ENCODE results near the gene CHIT1. TPM values are rescaled to one million over a fixed set of nuclear protein-coding genes. Genes with fewer than 3 reads are reported as not detected.

CHIT1 gene
- total and polyA plus RNA-seq, 2 of the 13 experiments (the other 11 are each of a cell fraction or from before 2014, with no cell fraction given) = not detected

DNA sequence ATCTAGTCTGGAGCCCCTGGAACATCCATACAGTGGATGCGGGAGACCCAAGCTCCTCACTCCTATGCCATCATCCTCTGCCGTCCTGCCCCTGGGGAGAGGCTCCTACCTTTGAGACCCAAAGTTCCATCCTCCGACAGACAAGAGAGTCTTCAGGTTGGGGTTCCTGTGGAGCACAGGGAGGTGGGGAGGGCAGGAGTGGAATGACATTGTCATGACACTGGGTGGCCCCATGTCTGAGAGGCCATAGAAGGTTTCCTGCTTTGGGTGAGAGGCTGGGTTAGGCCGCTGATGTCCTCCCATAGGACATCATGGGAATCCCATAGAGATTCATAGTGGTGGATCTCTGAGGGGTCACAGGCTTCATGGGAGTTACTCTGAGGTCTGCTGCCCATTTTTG, 45.0 kb downstream of the CHIT1 start (continued):
- TF ChIP-seq HOXA9 (CRISPR knock-in tag; IDR thresholded peaks at IDR 0.05; ENCODE audit: borderline replicate concordance) = no peak
- no peak for TF ChIP-seq DPF2 (CRISPR knock-in tag; IDR thresholded peaks at IDR 0.05; ENCODE audit: borderline replicate concordance, low read depth)
- TF ChIP-seq, protein P1, sequence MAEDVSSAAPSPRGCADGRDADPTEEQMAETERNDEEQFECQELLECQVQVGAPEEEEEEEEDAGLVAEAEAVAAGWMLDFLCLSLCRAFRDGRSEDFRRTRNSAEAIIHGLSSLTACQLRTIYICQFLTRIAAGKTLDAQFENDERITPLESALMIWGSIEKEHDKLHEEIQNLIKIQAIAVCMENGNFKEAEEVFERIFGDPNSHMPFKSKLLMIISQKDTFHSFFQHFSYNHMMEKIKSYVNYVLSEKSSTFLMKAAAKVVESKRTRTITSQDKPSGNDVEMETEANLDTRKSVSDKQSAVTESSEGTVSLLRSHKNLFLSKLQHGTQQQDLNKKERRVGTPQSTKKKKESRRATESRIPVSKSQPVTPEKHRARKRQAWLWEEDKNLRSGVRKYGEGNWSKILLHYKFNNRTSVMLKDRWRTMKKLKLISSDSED (CRISPR knock-in tag; IDR thresholded peaks at IDR 0.05) = no peak
- no peak for TF ChIP-seq TMF1 (CRISPR knock-in tag; IDR thresholded peaks at IDR 0.05; ENCODE audit: low read depth)
- no peak for TF ChIP-seq ELF3 (CRISPR knock-in tag; IDR thresholded peaks at IDR 0.05)
- no peak for TF ChIP-seq HNRNPK (IDR thresholded peaks at IDR 0.05; ENCODE audit: low read depth, low read length, poor library complexity, severe bottlenecking)

DNA sequence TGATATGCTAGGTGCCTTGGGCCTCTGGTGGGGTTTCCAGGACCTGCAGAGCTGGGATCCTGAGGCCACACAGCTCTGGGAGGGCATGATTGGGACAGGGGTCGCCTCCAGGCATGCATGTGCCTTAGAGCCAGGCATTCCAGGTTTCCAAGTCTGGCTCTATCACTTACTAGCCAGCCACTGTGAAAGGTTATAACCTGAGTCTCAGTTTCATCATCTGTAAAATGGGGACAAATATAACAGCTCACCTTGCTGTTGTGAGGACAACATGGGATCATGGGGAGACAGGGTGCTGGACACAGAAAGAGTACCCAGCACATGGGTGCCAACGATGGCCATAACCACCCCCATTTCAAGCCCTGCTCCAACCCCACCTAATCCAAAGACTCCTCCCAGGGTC, 45.6 kb downstream of the CHIT1 start:
- no peaks in the 10 kb centered on the region for H3K9me3 ChIP-seq (ENCODE audit: low read length)
- intact Hi-C loops (cut with micrococcal nuclease; ENCODE audit: unreplicated experiment) = no loop called here
- no peak for DNase-seq (ENCODE audit: low spot score)
- no peak overlapping the region for H3K4me3 ChIP-seq (replicated peaks in 1 of 3; ENCODE audit: insufficient read depth in 1 of 3, low read depth in 2 of 3, low read length in 3 of 3)
- no peak overlapping the region for H3K27ac ChIP-seq (ENCODE audit: extremely low read length, insufficient read depth, low read length)
- no peak overlapping the region for H3K4me2 ChIP-seq (ENCODE audit: low read depth, low read length)
- in situ Hi-C loops (cut with HindIII; ENCODE audit: extremely low pct_ligation_motif_present, low pct_unique_long_range_greater_than_20kb) = no loop called here
- ATAC-seq = no peak
- no peak overlapping the region for H3K9ac ChIP-seq (ENCODE audit: insufficient read depth, low read depth, low read length)
- WGBS (ENCODE audit: low lambda C conversion rate) = 50% methylated on average over 1 of the region's 2 CpGs
- POLR2A ChIA-PET = no interaction called here
- TF ChIP-seq, protein P2, sequence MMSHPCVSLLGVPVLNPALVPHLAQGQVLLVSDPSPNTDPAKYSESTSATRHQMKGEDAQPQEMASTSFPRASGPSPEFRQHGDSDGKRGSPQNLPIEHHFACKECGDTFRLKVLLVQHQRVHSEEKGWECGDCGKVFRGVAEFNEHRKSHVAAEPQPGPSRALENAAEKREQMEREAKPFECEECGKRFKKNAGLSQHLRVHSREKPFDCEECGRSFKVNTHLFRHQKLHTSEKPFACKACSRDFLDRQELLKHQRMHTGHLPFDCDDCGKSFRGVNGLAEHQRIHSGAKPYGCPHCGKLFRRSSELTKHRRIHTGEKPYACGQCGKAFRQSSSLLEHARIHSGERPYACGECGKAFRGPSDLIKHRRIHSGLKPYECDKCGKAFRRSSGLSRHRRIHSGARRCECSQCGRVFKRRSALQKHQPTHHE (CRISPR knock-in tag; IDR thresholded peaks at IDR 0.05; ENCODE audit: borderline replicate concordance) = no peak
- TF ChIP-seq ZNF629 (CRISPR knock-in tag; conservative IDR thresholded peaks at IDR 0.05) = peak; percentile 54; the same call in 1 of the 2 replicates
- no peak for TF ChIP-seq ZNF230 (CRISPR knock-in tag; IDR thresholded peaks at IDR 0.05)
- no peaks in the 10 kb centered on the region for H3K36me3 ChIP-seq (replicated peaks in 1 of 2; ENCODE audit: control insufficient read depth in 1 of 2, insufficient read depth in 2 of 2, low read length in 2 of 2)
- peaks cover 0 to 18% of the 10 kb centered on the region in 2 experiments; a peak in 3 of 5 replicates for H3K27me3 ChIP-seq (ENCODE audit: control insufficient read depth in 1 of 2, insufficient read depth in 2 of 2, low read length in 2 of 2)
- no peak for FAIRE-seq
- H3K79me2 ChIP-seq (ENCODE audit: insufficient read depth, low read length) = no peaks in the 10 kb centered on the region
- CTCF ChIA-PET (ENCODE audit: low intra/inter-chr PET ratio, low total read pairs) = no interaction called here
- no TSS peak for BruUV-seq (replicated peaks)
- peaks cover 1% of the 10 kb centered on the region for H3K4me1 ChIP-seq (ENCODE audit: insufficient read depth, low read length)
- H4K20me1 ChIP-seq (ENCODE audit: insufficient read depth, low read length) = no peaks in the 10 kb centered on the region
- H2AFZ ChIP-seq (ENCODE audit: low read length) = no peak overlapping the region

All from HepG2 (cell line).